GM20000 (cell line): ENCODE measurements around the gene DAW1.

Experiments used
- DNase-seq: peaks from one replicate; pipeline ENCODE4 v3.0.0; 2012; ENCODE audit warnings: low spot score
- TF ChIP-seq, protein P1 (sequence below): IDR thresholded peaks from 2 replicates; pipeline ENCODE4 v1.5.1; 2012; ENCODE audit warnings: mild to moderate bottlenecking, control low read depth; ENCODE audit errors: extremely low read depth, missing control alignments

The DAW1 gene

DNA sequence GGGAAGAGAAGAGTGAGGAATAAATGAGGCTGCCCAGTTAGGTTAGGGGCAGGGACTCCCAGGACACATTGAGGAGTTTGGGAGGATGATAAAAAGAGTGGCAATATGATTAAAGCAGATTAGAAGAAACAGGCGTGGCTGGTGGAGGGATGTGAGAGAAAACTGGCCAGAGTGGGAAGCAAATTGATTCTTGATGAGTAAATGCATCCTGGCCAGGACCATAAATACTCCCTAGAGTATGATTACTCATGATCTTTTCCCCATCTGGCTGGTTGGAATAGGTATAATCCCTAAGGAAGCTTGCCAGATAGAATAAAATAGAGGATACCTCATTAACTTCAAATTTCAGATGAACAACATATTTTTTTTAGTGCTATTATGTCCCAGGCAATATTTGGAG, 21.5 kb upstream of the DAW1 start:
- TF ChIP-seq, protein P1, sequence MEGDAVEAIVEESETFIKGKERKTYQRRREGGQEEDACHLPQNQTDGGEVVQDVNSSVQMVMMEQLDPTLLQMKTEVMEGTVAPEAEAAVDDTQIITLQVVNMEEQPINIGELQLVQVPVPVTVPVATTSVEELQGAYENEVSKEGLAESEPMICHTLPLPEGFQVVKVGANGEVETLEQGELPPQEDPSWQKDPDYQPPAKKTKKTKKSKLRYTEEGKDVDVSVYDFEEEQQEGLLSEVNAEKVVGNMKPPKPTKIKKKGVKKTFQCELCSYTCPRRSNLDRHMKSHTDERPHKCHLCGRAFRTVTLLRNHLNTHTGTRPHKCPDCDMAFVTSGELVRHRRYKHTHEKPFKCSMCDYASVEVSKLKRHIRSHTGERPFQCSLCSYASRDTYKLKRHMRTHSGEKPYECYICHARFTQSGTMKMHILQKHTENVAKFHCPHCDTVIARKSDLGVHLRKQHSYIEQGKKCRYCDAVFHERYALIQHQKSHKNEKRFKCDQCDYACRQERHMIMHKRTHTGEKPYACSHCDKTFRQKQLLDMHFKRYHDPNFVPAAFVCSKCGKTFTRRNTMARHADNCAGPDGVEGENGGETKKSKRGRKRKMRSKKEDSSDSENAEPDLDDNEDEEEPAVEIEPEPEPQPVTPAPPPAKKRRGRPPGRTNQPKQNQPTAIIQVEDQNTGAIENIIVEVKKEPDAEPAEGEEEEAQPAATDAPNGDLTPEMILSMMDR = no peak
- no peak for DNase-seq

DNA sequence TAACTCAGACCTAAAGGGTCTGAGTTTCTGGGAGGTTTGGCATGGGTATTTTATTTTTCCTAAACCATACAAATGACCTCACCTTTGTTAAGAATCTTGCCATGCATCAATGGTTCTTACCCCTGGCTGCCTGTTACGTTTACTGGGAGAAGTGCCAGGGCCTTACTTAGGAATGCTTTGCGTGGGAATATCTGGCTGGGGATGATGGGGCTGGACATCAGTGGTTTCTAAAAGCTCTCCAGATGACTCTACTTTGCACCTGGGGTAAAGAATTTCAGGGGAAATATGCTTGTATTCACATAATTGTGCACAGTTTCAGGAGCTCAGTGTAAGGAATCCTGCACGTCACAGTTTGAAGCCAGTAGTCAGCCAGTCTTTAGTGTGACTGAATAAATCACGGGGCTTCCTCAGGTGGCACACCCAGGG, 18.2 kb upstream of the DAW1 start:
- TF ChIP-seq, protein P1 = no peak

DNA sequence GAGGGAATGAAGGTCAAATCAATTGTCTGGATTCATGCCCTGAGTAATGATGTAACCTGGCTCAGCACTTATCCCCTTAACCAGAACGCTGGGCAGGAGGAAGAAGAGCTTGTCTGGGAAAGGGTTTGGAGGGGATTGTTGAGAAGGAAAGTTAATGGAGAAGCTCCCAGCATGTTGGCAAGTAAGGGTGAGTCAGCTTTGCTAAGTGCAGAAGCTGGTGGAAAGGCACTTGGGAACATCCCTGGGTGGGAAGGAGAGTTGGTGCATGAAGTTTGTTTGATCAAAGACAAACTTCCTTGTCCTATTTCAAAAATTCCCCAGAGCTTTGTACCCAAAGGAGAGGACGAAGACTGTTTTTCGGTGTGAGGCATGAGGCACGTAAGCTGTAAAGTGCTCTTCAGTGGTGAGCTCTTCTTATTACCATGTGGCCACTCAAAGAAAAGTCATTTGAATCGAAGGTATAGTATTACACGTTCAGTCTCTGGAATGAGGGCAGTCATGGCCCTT, 17.6 kb upstream of the DAW1 start:
- DNase-seq = no peak
- TF ChIP-seq, protein P1 = no peak

More for the DNA sequence above, 18.2 kb upstream of the DAW1 start:
- no peak for DNase-seq

DNA sequence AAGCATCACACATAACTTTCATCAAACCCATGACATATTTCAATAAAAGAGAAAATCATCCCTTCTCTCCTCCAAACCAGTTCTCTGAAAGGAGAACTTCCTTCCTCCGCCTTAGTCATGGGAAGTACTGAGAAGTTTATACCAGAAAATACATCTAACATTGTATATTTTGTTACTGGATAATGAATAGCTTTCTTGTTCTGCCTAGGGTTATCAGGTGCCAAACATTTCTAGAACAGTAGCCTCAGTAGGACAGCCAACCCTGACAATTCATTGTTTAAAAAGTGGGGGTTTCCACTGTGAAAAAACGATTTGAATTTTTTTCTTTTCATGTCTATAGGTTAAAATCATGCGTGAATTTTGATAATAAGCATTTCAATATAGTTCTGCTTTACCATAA, 16.0 kb upstream of the DAW1 start:
- no peak for DNase-seq
- TF ChIP-seq, protein P1 = no peak

DNA sequence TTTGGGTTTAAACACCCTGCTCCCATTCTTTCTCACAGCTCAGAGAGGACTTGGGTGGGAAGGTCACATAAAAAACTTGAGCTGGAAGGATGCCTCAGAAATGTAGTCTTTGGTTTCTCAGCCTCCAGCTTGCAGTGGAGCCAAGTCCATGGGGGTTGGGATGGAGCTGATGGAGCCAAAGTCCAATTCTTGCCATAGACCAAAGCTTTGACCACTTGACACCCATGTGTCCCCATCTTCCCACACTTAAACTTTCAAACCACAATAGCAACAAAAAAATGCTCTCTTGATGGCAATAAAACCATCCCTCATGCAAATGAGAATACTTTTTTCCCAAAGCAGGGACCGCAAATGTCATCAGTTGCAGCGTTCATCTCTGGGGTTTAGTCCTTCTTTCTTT, 14.7 kb upstream of the DAW1 start:
- DNase-seq = no peak
- TF ChIP-seq, protein P1 = no peak

DNA sequence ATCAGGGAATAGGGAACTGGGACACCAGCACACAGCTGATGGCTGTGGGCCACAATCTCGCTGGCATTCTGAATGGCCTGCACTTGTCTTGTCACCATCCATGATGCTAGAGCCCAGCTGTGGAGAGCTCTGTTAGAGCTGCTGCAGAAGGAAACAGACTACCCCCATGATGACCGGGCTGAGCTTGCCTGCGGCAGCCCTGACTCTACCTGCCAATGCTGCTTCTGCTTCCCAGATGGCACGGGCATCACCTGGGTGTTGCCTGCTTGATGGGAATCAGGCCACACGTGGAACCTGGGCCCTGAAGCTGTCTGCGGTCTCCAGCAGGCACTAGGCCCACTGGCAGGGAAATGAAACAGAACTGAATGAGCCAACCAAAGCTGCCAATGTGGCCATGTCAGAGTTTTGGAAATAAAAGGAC, 11.2 kb upstream of the DAW1 start:
- TF ChIP-seq, protein P1 = no peak
- DNase-seq = no peak

DNA sequence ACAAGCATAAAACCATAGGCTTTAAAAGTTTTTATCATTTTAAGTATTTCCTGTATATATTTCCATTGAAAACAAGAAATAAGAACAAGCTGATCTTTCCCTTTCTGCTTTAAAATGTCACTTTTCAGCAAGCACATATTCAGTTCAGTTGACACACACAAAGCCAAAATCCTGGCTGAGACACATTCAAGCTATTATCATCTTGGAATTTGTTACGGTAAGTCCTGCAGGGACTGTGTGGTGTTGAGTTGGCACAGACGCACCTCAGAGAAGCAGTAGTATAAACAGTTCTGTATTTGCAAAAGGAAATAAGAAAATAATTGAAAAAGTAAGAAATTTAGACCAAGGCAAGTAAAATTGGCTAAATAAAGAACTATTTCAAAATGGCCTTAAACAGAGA, 10.4 kb upstream of the DAW1 start:
- TF ChIP-seq, protein P1 = no peak

More for the DNA sequence above, 10.4 kb upstream of the DAW1 start:
- no peak for DNase-seq
